ENCODE measurements around the gene SLC22A17. TPM values are rescaled to one million over a fixed set of nuclear protein-coding genes. Genes with fewer than 3 reads are reported as not detected.
A peak's percentile ranks its signal among the peaks of the same experiment; 100 is the strongest.

SLC22A17 gene
- total RNA-seq, 1 experiment from 2014 or later, result 42.3 TPM

DNA sequence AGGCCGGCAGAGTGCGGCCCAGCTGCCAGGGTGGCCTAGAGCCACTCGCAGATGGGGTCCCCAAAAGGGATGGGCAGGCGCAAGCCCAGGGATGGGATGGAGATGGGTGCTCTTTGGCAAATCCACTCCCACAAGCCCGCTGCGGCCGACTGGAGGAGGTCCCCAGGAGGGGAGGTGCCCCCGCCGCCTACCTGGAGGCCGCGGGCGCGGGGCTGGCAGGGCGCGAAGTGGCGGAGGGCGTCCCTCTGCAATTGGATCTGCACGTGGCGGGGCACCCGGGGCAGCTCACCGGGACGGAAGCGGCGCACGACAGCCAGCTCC is 50.8 kb downstream of the SLC22A17 start (continued):
- TF ChIP-seq, protein P1, sequence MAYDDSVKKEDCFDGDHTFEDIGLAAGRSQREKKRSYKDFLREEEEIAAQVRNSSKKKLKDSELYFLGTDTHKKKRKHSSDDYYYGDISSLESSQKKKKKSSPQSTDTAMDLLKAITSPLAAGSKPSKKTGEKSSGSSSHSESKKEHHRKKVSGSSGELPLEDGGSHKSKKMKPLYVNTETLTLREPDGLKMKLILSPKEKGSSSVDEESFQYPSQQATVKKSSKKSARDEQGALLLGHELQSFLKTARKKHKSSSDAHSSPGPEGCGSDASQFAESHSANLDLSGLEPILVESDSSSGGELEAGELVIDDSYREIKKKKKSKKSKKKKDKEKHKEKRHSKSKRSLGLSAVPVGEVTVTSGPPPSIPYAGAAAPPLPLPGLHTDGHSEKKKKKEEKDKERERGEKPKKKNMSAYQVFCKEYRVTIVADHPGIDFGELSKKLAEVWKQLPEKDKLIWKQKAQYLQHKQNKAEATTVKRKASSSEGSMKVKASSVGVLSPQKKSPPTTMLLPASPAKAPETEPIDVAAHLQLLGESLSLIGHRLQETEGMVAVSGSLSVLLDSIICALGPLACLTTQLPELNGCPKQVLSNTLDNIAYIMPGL (CRISPR knock-in tag; IDR thresholded peaks at IDR 0.05), result peak; percentile 23; the same call in 1 of the 2 replicates
- TF ChIP-seq TCF7 (CRISPR knock-in tag; IDR thresholded peaks at IDR 0.05; ENCODE audit: low read depth), result no peak
- TF ChIP-seq NR1H2 (CRISPR knock-in tag; IDR thresholded peaks at IDR 0.05), result no peak
- no peak for TF ChIP-seq CBFB (CRISPR knock-in tag; IDR thresholded peaks at IDR 0.05; ENCODE audit: low read depth)
- 0 out of 2 replicates have a peak, but pooled peaks have one; percentile 3 for TF ChIP-seq ELF4 (CRISPR knock-in tag; IDR thresholded peaks at IDR 0.05; ENCODE audit: low read depth)
- TF ChIP-seq SMAD3 (CRISPR knock-in tag; IDR thresholded peaks at IDR 0.05; ENCODE audit: borderline replicate concordance), result peak; percentile 37; the same call in 1 of the 2 replicates
- TF ChIP-seq, protein P2, sequence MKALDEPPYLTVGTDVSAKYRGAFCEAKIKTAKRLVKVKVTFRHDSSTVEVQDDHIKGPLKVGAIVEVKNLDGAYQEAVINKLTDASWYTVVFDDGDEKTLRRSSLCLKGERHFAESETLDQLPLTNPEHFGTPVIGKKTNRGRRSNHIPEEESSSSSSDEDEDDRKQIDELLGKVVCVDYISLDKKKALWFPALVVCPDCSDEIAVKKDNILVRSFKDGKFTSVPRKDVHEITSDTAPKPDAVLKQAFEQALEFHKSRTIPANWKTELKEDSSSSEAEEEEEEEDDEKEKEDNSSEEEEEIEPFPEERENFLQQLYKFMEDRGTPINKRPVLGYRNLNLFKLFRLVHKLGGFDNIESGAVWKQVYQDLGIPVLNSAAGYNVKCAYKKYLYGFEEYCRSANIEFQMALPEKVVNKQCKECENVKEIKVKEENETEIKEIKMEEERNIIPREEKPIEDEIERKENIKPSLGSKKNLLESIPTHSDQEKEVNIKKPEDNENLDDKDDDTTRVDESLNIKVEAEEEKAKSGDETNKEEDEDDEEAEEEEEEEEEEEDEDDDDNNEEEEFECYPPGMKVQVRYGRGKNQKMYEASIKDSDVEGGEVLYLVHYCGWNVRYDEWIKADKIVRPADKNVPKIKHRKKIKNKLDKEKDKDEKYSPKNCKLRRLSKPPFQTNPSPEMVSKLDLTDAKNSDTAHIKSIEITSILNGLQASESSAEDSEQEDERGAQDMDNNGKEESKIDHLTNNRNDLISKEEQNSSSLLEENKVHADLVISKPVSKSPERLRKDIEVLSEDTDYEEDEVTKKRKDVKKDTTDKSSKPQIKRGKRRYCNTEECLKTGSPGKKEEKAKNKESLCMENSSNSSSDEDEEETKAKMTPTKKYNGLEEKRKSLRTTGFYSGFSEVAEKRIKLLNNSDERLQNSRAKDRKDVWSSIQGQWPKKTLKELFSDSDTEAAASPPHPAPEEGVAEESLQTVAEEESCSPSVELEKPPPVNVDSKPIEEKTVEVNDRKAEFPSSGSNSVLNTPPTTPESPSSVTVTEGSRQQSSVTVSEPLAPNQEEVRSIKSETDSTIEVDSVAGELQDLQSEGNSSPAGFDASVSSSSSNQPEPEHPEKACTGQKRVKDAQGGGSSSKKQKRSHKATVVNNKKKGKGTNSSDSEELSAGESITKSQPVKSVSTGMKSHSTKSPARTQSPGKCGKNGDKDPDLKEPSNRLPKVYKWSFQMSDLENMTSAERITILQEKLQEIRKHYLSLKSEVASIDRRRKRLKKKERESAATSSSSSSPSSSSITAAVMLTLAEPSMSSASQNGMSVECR (CRISPR knock-in tag; IDR thresholded peaks at IDR 0.05; ENCODE audit: borderline replicate concordance), result peak; percentile 67; the same call in 1 of the 2 replicates
- no peak for TF ChIP-seq EMX1 (CRISPR knock-in tag; IDR thresholded peaks at IDR 0.05)
- TF ChIP-seq, protein P3, sequence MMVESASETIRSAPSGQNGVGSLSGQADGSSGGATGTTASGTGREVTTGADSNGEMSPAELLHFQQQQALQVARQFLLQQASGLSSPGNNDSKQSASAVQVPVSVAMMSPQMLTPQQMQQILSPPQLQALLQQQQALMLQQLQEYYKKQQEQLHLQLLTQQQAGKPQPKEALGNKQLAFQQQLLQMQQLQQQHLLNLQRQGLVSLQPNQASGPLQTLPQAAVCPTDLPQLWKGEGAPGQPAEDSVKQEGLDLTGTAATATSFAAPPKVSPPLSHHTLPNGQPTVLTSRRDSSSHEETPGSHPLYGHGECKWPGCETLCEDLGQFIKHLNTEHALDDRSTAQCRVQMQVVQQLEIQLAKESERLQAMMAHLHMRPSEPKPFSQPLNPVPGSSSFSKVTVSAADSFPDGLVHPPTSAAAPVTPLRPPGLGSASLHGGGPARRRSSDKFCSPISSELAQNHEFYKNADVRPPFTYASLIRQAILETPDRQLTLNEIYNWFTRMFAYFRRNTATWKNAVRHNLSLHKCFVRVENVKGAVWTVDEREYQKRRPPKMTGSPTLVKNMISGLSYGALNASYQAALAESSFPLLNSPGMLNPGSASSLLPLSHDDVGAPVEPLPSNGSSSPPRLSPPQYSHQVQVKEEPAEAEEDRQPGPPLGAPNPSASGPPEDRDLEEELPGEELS (CRISPR knock-in tag; IDR thresholded peaks at IDR 0.05), result no peak

DNA sequence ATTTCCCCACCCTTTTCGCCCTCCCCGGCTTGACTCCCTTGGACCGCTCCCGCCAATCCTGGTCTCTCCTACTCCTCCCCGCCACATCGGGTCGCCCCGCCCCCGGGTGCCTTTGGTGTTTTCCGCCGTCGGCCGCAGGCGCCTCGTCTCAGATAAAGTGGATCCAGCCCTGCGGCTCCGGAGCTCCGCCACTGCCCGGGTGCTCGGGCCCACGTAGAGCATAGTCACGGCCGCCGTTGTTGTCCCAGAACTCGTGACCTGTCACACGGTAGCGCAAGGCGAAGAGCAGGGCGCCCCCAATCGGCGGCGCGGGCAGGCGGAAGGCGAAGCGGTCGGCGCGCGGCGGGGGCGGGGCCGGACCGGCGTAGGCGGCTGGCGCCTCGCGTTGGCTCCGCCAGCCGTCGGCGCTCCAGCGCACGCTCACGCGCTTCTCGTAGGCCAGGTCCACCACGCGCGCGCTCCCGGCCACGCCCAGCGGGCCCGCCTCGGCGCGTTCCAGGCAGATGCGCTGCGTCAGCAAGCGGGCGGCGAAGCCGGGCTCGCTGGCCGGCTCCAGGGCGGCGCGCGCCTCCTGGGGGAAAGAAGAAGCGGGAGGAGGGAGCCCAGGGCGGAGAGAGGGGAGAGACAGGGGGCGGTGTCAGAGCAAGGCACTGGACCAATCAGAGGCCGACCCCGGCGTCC is 51.3 kb downstream of the SLC22A17 start:
- Mint-ChIP-seq H3K4me1 (peaks cover 10% of the 10 kb centered on the region), H3K27ac (peak overlapping the region; percentile 91), H3K4me3 (peak overlapping the region; percentile 85), H3K9me3 (no peaks in the 10 kb centered on the region), H3K36me3 (peaks cover 5% of the 10 kb centered on the region), H3K27me3 (ENCODE audit: low read depth) (peaks cover 63% of the 10 kb centered on the region)
- POLR2A ChIA-PET, result interaction anchor here (1.2 to 2.7 kb wide), 3 partner anchors 15 to 206 kb away, joined by 4 to 18 read pairs (median 8); partner anchors contain the start of genes ACIN1, C14orf119, HOMEZ and PABPN1
- CTCF ChIA-PET, result interaction anchor here (0.6 to 3.7 kb wide), 18 partner anchors 9 to 233 kb away, joined by 3 to 27 read pairs (median 6); partner anchors contain the start of genes CEBPE, CMTM5, HOMEZ and PABPN1
- DNase-seq (ENCODE audit: low spot score), result peak; percentile 98
- ATAC-seq, result peak; percentile 83
- TF ChIP-seq NR3C1 (CRISPR knock-in tag; conservative IDR thresholded peaks at IDR 0.05; ENCODE audit: low read depth) (0 out of 2 replicates have a peak, but pooled peaks have one; percentile 74), FOXK1 (CRISPR knock-in tag; IDR thresholded peaks at IDR 0.05) (peak; percentile 90), ZNF263 (CRISPR knock-in tag; IDR thresholded peaks at IDR 0.05; ENCODE audit: low read depth) (0 out of 2 replicates have a peak, but pooled peaks have one; percentile 22), TEAD1 (CRISPR knock-in tag; IDR thresholded peaks at IDR 0.05) (peak; percentile 66; the same call in 1 of the 2 replicates), ESRRA (CRISPR knock-in tag; IDR thresholded peaks at IDR 0.05; ENCODE audit: borderline replicate concordance) (no peak), NR1H2 (CRISPR knock-in tag; IDR thresholded peaks at IDR 0.05) (no peak), EMX1 (CRISPR knock-in tag; IDR thresholded peaks at IDR 0.05) (no peak), PRRX2 (CRISPR knock-in tag; IDR thresholded peaks at IDR 0.05) (no peak), SP1 (CRISPR knock-in tag; conservative IDR thresholded peaks at IDR 0.05) (peak; percentile 90), TEAD4 (CRISPR knock-in tag; IDR thresholded peaks at IDR 0.05) (peak; percentile 52; the same call in 1 of the 2 replicates)
- TF ChIP-seq, protein P4, sequence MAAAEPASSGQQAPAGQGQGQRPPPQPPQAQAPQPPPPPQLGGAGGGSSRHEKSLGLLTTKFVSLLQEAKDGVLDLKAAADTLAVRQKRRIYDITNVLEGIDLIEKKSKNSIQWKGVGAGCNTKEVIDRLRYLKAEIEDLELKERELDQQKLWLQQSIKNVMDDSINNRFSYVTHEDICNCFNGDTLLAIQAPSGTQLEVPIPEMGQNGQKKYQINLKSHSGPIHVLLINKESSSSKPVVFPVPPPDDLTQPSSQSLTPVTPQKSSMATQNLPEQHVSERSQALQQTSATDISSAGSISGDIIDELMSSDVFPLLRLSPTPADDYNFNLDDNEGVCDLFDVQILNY (CRISPR knock-in tag; IDR thresholded peaks at IDR 0.05), result peak; percentile 85
- TF ChIP-seq, protein P1 (CRISPR knock-in tag; IDR thresholded peaks at IDR 0.05), result peak; percentile 87
- TF ChIP-seq, protein P5, sequence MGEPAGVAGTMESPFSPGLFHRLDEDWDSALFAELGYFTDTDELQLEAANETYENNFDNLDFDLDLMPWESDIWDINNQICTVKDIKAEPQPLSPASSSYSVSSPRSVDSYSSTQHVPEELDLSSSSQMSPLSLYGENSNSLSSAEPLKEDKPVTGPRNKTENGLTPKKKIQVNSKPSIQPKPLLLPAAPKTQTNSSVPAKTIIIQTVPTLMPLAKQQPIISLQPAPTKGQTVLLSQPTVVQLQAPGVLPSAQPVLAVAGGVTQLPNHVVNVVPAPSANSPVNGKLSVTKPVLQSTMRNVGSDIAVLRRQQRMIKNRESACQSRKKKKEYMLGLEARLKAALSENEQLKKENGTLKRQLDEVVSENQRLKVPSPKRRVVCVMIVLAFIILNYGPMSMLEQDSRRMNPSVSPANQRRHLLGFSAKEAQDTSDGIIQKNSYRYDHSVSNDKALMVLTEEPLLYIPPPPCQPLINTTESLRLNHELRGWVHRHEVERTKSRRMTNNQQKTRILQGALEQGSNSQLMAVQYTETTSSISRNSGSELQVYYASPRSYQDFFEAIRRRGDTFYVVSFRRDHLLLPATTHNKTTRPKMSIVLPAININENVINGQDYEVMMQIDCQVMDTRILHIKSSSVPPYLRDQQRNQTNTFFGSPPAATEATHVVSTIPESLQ (CRISPR knock-in tag; IDR thresholded peaks at IDR 0.05), result no peak
- TF ChIP-seq, protein P6, sequence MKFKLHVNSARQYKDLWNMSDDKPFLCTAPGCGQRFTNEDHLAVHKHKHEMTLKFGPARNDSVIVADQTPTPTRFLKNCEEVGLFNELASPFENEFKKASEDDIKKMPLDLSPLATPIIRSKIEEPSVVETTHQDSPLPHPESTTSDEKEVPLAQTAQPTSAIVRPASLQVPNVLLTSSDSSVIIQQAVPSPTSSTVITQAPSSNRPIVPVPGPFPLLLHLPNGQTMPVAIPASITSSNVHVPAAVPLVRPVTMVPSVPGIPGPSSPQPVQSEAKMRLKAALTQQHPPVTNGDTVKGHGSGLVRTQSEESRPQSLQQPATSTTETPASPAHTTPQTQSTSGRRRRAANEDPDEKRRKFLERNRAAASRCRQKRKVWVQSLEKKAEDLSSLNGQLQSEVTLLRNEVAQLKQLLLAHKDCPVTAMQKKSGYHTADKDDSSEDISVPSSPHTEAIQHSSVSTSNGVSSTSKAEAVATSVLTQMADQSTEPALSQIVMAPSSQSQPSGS (CRISPR knock-in tag; IDR thresholded peaks at IDR 0.05; ENCODE audit: borderline replicate concordance, low read depth), result no peak
